Measurements from ENCODE around the gene DOCK4. TPM values are rescaled to one million over a fixed set of nuclear protein-coding genes. Genes with fewer than 3 reads are reported as not detected.
"Not testable (repeated sequence)": the region's sequence is repeated elsewhere in the genome, so short reads cannot be mapped to it uniquely, and the experiment has no call there.

DOCK4 gene
- total RNA-seq, 1 donor from 2014 or later = 10.6 TPM

GRCh38 chr7:111914291-111914690 lies 291.9 kb downstream of the DOCK4 start:
- TF ChIP-seq, protein P1, sequence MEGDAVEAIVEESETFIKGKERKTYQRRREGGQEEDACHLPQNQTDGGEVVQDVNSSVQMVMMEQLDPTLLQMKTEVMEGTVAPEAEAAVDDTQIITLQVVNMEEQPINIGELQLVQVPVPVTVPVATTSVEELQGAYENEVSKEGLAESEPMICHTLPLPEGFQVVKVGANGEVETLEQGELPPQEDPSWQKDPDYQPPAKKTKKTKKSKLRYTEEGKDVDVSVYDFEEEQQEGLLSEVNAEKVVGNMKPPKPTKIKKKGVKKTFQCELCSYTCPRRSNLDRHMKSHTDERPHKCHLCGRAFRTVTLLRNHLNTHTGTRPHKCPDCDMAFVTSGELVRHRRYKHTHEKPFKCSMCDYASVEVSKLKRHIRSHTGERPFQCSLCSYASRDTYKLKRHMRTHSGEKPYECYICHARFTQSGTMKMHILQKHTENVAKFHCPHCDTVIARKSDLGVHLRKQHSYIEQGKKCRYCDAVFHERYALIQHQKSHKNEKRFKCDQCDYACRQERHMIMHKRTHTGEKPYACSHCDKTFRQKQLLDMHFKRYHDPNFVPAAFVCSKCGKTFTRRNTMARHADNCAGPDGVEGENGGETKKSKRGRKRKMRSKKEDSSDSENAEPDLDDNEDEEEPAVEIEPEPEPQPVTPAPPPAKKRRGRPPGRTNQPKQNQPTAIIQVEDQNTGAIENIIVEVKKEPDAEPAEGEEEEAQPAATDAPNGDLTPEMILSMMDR (conservative IDR thresholded peaks at IDR 0.05; ENCODE audit: low read depth, low read length) = no peak
- H3K4me3 ChIP-seq (ENCODE audit: low read depth, low read length) = no peak overlapping the region
- no peak for DNase-seq (ENCODE audit: low read depth)

DNA sequence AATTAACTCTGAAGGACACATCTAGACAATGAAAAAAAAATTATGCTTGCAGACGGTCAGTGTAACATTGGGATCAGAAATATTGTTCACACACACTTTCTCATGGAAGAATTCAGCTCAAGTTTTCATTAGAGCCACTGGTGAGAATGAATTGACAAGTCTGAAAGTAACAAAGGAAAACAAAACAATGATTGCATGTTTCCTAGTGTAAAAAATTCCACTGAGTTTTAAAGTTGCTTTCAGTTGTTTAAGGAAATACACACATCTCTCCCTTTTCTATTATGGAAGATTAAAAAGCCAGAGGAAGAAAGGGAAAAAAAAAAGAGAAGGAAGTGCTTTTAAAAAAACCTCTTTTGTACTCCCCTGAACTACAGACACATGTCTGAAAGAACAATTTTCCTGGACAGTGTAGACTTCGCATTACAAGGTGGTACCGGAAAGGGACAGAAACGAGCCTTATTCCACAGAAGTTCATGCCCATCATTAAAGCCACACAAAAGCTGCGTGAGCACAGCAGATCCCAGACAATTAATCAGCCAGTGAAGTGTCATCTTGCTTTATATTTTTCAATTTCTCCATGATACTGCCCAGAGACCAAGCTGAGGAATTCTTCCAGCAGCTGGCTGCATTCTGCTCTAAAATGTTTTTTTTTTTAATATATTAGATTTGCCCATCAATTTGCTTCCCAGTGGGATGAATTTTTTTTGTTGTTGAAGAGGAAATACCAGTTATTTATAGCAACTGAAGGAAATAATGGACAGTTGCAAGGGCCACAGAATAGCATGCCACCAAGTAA lies 294.8 kb downstream of the DOCK4 start:
- DNase-seq (ENCODE audit: low read depth) = no peak
- no peak overlapping the region for H3K4me3 ChIP-seq (ENCODE audit: low read depth, low read length)
- TF ChIP-seq, protein P1 (conservative IDR thresholded peaks at IDR 0.05; ENCODE audit: low read depth, low read length) = no peak

GRCh38 chr7:111910656-111911055 lies 295.5 kb downstream of the DOCK4 start:
- no peak for DNase-seq (ENCODE audit: low read depth)
- H3K4me3 ChIP-seq (ENCODE audit: low read depth, low read length) = no peak overlapping the region
- TF ChIP-seq, protein P1 (conservative IDR thresholded peaks at IDR 0.05; ENCODE audit: low read depth, low read length) = no peak

- not testable (repeated sequence) for DNase-seq (ENCODE audit: low read depth); H3K4me3 ChIP-seq (ENCODE audit: low read depth, low read length)
These were observed 297.5 kb downstream of the DOCK4 start for GRCh38 chr7:111908673-111909072.

DNA sequence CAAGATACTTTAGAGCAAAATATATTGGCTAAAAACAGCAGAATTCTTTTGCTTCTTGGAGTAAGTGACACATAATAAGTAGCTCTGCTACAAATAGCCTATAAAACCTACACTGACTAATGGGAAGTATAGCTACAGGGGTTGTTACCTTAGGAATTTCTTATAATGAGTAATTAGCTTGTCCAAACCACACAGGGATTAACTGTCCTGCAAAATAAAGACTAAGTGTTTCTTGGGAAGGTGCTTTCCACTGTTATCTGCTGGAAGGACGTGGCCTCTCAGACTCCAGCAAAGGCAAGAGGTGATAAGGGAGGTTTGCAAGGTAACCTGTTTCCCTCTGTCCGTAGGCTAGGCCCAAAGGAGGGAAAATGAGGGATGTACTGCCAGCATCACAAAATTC lies 302.4 kb downstream of the DOCK4 start:
- TF ChIP-seq, protein P1 (conservative IDR thresholded peaks at IDR 0.05; ENCODE audit: low read depth, low read length) = no peak
- H3K4me3 ChIP-seq (ENCODE audit: low read depth, low read length) = no peak overlapping the region
- DNase-seq (ENCODE audit: low read depth) = peak; percentile 25

DNA sequence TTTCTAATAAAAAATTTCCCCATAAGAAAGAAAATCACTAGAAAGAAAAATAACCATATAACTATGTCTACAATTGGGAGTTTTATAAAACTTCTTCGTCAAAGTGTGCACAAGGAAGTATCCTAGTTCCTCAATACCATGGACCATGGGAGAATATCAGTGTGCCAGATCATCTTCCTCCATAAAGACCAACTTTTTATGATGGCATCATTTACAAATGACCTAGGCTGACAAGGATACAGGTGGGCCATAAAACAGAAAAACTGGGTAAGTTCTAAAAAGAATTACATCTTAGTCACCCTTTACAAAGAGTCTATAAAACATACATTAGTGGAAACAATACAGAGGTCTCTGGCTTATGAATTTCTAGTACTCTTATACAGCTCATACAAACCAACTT lies 303.2 kb downstream of the DOCK4 start:
- H3K4me3 ChIP-seq (ENCODE audit: low read depth, low read length) = no peak overlapping the region
- TF ChIP-seq, protein P1 (conservative IDR thresholded peaks at IDR 0.05; ENCODE audit: low read depth, low read length) = no peak
- no peak for DNase-seq (ENCODE audit: low read depth)

GRCh38 chr7:111900283-111900682 lies 305.9 kb downstream of the DOCK4 start:
- DNase-seq (ENCODE audit: low read depth) = no peak
- no peak overlapping the region for H3K4me3 ChIP-seq (ENCODE audit: low read depth, low read length)
- TF ChIP-seq, protein P1 (conservative IDR thresholded peaks at IDR 0.05; ENCODE audit: low read depth, low read length) = no peak
